Measurements from ENCODE around the gene PLEKHA1. TPM values are rescaled to one million over a fixed set of nuclear protein-coding genes. Genes with fewer than 3 reads are reported as not detected.

Gene PLEKHA1
- total and polyA plus RNA-seq, 2 experiments from 2014 or later, result 25.8 to 36.6 TPM

GRCh38 chr10:122419016-122419415, 44.5 kb downstream of the PLEKHA1 start (continued):
- TF ChIP-seq ZNF462 (CRISPR knock-in tag; IDR thresholded peaks at IDR 0.05) (no peak), POLR2AphosphoS5 (IDR thresholded peaks at IDR 0.05; ENCODE audit: low read depth) (no peak), EZH2phosphoT487 (IDR thresholded peaks at IDR 0.05; ENCODE audit: unreplicated experiment) (no peak), STAT1 (IDR thresholded peaks at IDR 0.05; ENCODE audit: unreplicated experiment) (no peak), ETS1 (IDR thresholded peaks at IDR 0.05) (no peak), CREB1 (CRISPR knock-in tag; IDR thresholded peaks at IDR 0.05; ENCODE audit: low read depth) (no peak), ZNF331 (CRISPR knock-in tag; IDR thresholded peaks at IDR 0.05; ENCODE audit: low read depth) (no peak), CTCF (conservative IDR thresholded peaks at IDR 0.05; ENCODE audit: low read depth in 2 of 2) (no peak)
